ENCODE measurements around the gene OR51M1.
"Not testable (repeated sequence)": the region's sequence is repeated elsewhere in the genome, so short reads cannot be mapped to it uniquely, and the experiment has no call there.

The OR51M1 gene

GRCh38 chr11:5345831-5346230 lies 37.8 kb upstream of the OR51M1 start:
- Histone ChIP-seq H3K27me3 (replicated peaks; ENCODE audit: control insufficient read depth, insufficient read depth, low read length) (no peaks in the 10 kb centered on the region; the same call in 1 of the 2 replicates), H3K4me3 (replicated peaks; ENCODE audit: low read depth, low read length) (no peak overlapping the region), H3K36me3 (ENCODE audit: control insufficient read depth, insufficient read depth, low read length) (no peaks in the 10 kb centered on the region)
- no peak for TF ChIP-seq CTCF (IDR thresholded peaks at IDR 0.05; ENCODE audit: insufficient read depth, low read length, poor library complexity, severe bottlenecking)
- no peak for DNase-seq (ENCODE audit: extremely low read depth, insufficient read length)

GRCh38 chr11:5348551-5349194 lies 34.9 kb upstream of the OR51M1 start:
- DNase-seq (ENCODE audit: extremely low read depth, insufficient read length) = no peak
- no peaks in the 10 kb centered on the region; the same call in 1 of the 2 replicates for H3K27me3 ChIP-seq (replicated peaks; ENCODE audit: control insufficient read depth, insufficient read depth, low read length)
- no peak for TF ChIP-seq CTCF (IDR thresholded peaks at IDR 0.05; ENCODE audit: insufficient read depth, low read length, poor library complexity, severe bottlenecking)
- no peaks in the 10 kb centered on the region for H3K36me3 ChIP-seq (ENCODE audit: control insufficient read depth, insufficient read depth, low read length)
- H3K4me3 ChIP-seq (replicated peaks; ENCODE audit: low read depth, low read length) = no peak overlapping the region

GRCh38 chr11:5349550-5349949 lies 34.1 kb upstream of the OR51M1 start:
- TF ChIP-seq CTCF (IDR thresholded peaks at IDR 0.05; ENCODE audit: insufficient read depth, low read length, poor library complexity, severe bottlenecking) = no peak
- Histone ChIP-seq H3K4me3 (replicated peaks; ENCODE audit: low read depth, low read length) (no peak overlapping the region), H3K36me3 (ENCODE audit: control insufficient read depth, insufficient read depth, low read length) (no peaks in the 10 kb centered on the region), H3K27me3 (replicated peaks; ENCODE audit: control insufficient read depth, insufficient read depth, low read length) (no peaks in the 10 kb centered on the region; the same call in 1 of the 2 replicates)
- DNase-seq (ENCODE audit: extremely low read depth, insufficient read length) = no peak

GRCh38 chr11:5351208-5351607 lies 32.4 kb upstream of the OR51M1 start, which contains the start of gene OR51B6:
Gene OR51B6, plus strand, starts transcription at chr11:5351508. Its CDS starts 0 bp downstream, at chr11:5351508.
- H3K4me3 ChIP-seq (replicated peaks; ENCODE audit: low read depth, low read length) = no peak within 1 kb of the TSS
- no peaks in the 10 kb centered on the region; the same call in 1 of the 2 replicates for H3K27me3 ChIP-seq (replicated peaks; ENCODE audit: control insufficient read depth, insufficient read depth, low read length)
- H3K36me3 ChIP-seq (ENCODE audit: control insufficient read depth, insufficient read depth, low read length) = no peaks in the 10 kb centered on the region
- no peak for TF ChIP-seq CTCF (IDR thresholded peaks at IDR 0.05; ENCODE audit: insufficient read depth, low read length, poor library complexity, severe bottlenecking)
- no peak for DNase-seq (ENCODE audit: extremely low read depth, insufficient read length)

- not testable (repeated sequence) for DNase-seq (ENCODE audit: extremely low read depth, insufficient read length); H3K36me3 ChIP-seq (ENCODE audit: control insufficient read depth, insufficient read depth, low read length)
Observed at GRCh38 chr11:5356031-5356430, 27.6 kb upstream of the OR51M1 start.

GRCh38 chr11:5362017-5362625 lies 21.5 kb upstream of the OR51M1 start:
- TF ChIP-seq CTCF (IDR thresholded peaks at IDR 0.05; ENCODE audit: insufficient read depth, low read length, poor library complexity, severe bottlenecking) = no peak
- H3K36me3 ChIP-seq (ENCODE audit: control insufficient read depth, insufficient read depth, low read length) = no peaks in the 10 kb centered on the region
- no peak overlapping the region for H3K4me3 ChIP-seq (replicated peaks; ENCODE audit: low read depth, low read length)
- no peaks in the 10 kb centered on the region; the same call in 1 of the 2 replicates for H3K27me3 ChIP-seq (replicated peaks; ENCODE audit: control insufficient read depth, insufficient read depth, low read length)
- no peak for DNase-seq (ENCODE audit: extremely low read depth, insufficient read length)

More at GRCh38 chr11:5356031-5356430, 27.6 kb upstream of the OR51M1 start:
- not testable (repeated sequence) for H3K4me3 ChIP-seq (replicated peaks; ENCODE audit: low read depth, low read length); H3K27me3 ChIP-seq (replicated peaks; ENCODE audit: control insufficient read depth, insufficient read depth, low read length)
